Lower leg skin (tissue), 4 donors: ENCODE data around the gene MAPK10. TPM values are rescaled to one million over a fixed set of nuclear protein-coding genes. Genes with fewer than 3 reads are reported as not detected.

ENCODE experiments used
- DNase-seq, 2 donors: peaks; one replicate each; pipeline ENCODE4 v3.0.0-alpha.2; 2019; ENCODE audit warnings: low spot score in 2 of 2
- H3K4me3 ChIP-seq: fragments of 200-600 bp; sonication (generic); 2 replicates; pipeline ENCODE4 v1.5.1; 2017; ENCODE audit warnings: mild to moderate bottlenecking, low read depth; ENCODE audit not compliant: poor library complexity, severe bottlenecking
- POLR2A ChIP-seq, 2 donors: fragments of 450-650 bp; IDR thresholded peaks; one replicate each; pipeline ENCODE4 v1.6.1; 2016 to 2017; ENCODE audit warnings: antibody characterized with exemption in 2 of 2, mild to moderate bottlenecking in 1 of 2, moderate library complexity in 1 of 2
- WGBS, 2 donors: methylation state at CpG; one replicate each; pipeline ENCODE4 v1.1.5; 2018; 5-methylcytosine and 5-hydroxymethylcytosine counted together
- intact Hi-C: fragments of 100-400 bp; cut with DNase I; formaldehyde crosslinking; loops from one replicate; pipeline ENCODE4 v1.15.0; 2023; ENCODE audit warnings: low total_unique reads
- total RNA-seq, 4 donors: library from RNA; depleted of rRNA; stranded (reverse); fragments of >200 nt; gene quantifications; one replicate each; pipeline ENCODE4 v1.1.0, GENCODE V29; 2016
- TF ChIP-seq, protein P1 (sequence below), 3 donors: fragments of 450-650 bp; IDR thresholded peaks; one replicate each; pipeline ENCODE4 v1.5.1; 2016; ENCODE audit warnings: antibody characterized with exemption in 3 of 3, mild to moderate bottlenecking in 3 of 3, moderate library complexity in 2 of 3

Gene MAPK10
- total RNA-seq, 4 donors from 2014 or later, result 1.7 to 3.2 (median 2.8) TPM

DNA sequence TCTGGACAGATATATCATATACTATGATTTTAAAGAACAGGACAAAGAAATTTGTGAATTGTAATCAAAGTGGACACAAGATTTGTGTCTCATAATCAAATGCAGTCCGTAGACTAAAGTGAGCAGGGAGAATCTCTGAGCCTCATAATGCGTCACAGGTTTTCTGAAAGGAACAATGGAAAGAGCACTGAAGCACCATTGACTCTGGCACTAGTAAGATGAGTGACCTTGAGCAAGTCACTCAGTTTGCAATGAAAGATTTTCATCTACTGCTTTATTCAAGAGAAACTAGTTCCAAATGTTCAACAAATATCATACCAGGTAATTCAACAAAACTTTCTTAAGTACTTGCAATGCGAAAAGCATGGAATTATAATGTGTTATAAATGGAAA is 315.3 kb downstream of the MAPK10 start:
- intact Hi-C loops, result loop anchor here (10.0 kb wide), 1 partner anchor 960 kb away; no protein-coding TSS in a partner anchor
- WGBS, 2 donors, result 72 to 82% methylated on average over 3 of the region's 3 CpGs
- no peak for DNase-seq
- no peak overlapping the region for H3K4me3 ChIP-seq
- no peak for TF ChIP-seq POLR2A (IDR thresholded peaks at IDR 0.05)
- TF ChIP-seq, protein P1, sequence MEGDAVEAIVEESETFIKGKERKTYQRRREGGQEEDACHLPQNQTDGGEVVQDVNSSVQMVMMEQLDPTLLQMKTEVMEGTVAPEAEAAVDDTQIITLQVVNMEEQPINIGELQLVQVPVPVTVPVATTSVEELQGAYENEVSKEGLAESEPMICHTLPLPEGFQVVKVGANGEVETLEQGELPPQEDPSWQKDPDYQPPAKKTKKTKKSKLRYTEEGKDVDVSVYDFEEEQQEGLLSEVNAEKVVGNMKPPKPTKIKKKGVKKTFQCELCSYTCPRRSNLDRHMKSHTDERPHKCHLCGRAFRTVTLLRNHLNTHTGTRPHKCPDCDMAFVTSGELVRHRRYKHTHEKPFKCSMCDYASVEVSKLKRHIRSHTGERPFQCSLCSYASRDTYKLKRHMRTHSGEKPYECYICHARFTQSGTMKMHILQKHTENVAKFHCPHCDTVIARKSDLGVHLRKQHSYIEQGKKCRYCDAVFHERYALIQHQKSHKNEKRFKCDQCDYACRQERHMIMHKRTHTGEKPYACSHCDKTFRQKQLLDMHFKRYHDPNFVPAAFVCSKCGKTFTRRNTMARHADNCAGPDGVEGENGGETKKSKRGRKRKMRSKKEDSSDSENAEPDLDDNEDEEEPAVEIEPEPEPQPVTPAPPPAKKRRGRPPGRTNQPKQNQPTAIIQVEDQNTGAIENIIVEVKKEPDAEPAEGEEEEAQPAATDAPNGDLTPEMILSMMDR (IDR thresholded peaks at IDR 0.05), result no peak

DNA sequence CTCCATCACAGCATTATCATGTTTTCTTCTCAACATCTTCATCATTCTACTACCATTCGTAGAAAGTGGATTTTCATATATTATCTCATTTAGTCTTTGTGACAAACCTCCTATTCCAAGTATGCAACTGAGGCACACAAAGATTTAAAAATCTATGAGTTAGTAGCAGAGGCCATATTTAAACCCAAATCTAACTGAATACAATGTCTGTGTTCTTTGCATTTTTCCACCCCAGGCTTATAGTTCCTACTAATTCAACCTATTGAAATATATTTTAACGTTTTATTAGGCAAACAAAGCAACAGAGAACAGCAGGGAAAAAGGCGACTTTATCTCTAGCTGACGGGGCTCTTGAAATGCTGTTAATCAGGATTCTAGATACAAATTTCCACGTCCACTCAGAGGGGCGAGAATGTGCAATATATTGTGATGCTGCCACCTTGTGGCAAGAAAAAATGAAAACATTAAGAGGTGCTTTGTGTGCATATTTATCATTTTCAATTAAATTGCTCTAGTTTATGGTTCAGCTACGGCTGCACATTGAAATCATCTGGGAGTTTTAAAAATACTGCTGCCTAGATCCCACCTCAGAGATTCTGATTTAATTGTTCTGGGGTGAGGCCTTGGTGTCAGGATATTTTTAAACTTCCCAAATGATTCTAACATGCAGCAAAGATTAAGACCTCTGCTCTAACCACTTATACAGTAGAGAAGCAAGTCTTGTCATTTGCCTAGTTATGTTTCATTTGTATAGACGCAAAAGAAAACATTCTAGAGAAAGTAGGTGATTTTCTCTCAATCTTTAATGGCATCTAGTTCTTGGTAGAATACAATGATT is 315.9 kb downstream of the MAPK10 start:
- intact Hi-C loops, result loop anchor here (10.0 kb wide), 1 partner anchor 959 kb away; no protein-coding TSS in a partner anchor
- no peak overlapping the region for H3K4me3 ChIP-seq
- no peak for DNase-seq
- 20 to 22% methylated on average over 8 of the region's 8 CpGs for WGBS, 2 donors
- TF ChIP-seq, protein P1 (IDR thresholded peaks at IDR 0.05), result no peak
- TF ChIP-seq POLR2A (IDR thresholded peaks at IDR 0.05), result no peak

DNA sequence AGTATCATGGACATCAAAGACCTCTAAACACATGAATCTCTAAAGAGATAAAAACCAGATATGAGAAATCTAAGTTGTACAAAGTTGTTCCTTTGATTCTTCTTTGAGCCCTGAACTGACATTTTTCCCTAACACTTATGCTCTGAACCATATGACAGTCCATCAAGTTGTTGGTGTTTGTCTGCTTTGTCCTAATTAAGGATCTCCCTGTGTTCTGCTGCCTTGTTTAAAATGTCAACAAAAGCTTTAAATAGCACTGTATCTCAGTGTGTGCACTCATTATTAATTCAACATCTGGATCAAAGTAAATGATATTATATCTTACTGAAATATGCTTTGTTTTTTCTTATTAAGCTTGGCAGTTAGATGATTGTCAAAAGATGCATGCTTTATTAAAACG is 321.8 kb downstream of the MAPK10 start:
- intact Hi-C loops, result no loop called here
- whole genome bisulfite sequencing, 2 donors, result 88 to 96% methylated on average over 1 of the region's 1 CpG
- no peak for TF ChIP-seq POLR2A (IDR thresholded peaks at IDR 0.05)
- TF ChIP-seq, protein P1 (IDR thresholded peaks at IDR 0.05), result no peak
- no peak overlapping the region for H3K4me3 ChIP-seq
- no peak for DNase-seq

DNA sequence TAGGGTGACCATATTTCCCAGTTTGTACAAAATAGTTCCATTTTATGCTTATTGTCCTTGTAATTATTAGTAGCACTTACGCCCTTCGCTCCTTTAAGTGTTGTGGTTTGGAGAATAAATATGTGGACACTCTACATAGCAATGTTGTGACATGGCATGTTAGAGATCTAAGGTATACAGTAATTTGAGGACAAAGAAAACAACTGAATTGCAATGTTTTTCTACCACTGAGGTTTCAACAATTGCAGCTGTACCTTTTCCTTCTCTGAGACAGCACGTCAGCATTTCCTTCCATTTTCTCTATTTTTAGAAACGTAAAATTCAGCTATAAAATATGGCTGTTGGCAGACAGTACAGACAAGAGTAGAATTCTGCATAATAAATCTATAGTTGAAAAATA is 323.1 kb downstream of the MAPK10 start:
- no peak for DNase-seq
- TF ChIP-seq, protein P1 (IDR thresholded peaks at IDR 0.05), result no peak
- TF ChIP-seq POLR2A (IDR thresholded peaks at IDR 0.05), result no peak
- intact Hi-C loops, result no loop called here
- 66 to 70% methylated on average over 4 of the region's 4 CpGs for WGBS, 2 donors
- H3K4me3 ChIP-seq, result no peak overlapping the region

DNA sequence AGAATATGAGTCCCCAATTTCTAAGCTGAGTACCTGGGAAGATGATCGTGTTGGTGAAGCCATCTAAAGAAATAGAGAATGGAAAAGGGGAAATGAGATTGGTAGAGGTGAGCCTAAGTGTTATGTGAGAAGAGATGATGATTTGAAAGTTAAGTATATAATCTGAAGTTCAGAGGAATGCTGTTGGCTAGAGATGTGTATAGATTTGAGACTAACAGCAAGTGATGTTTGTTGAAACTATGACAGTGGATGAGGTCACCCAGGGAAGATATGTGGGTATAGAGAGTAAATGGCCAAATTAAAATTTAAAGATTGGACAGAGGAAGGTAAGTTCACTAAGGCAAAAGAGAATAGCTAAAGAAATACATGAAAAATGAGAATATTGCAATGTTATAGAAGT is 324.2 kb downstream of the MAPK10 start:
- no peak overlapping the region for H3K4me3 ChIP-seq
- no peak for DNase-seq
- TF ChIP-seq, protein P1 (IDR thresholded peaks at IDR 0.05), result no peak
- TF ChIP-seq POLR2A (IDR thresholded peaks at IDR 0.05), result no peak
- 96 to 97% methylated on average over 1 of the region's 1 CpG for WGBS, 2 donors
- intact Hi-C loops, result no loop called here
